ENCODE data around the gene CERS1.

The CERS1 gene

DNA sequence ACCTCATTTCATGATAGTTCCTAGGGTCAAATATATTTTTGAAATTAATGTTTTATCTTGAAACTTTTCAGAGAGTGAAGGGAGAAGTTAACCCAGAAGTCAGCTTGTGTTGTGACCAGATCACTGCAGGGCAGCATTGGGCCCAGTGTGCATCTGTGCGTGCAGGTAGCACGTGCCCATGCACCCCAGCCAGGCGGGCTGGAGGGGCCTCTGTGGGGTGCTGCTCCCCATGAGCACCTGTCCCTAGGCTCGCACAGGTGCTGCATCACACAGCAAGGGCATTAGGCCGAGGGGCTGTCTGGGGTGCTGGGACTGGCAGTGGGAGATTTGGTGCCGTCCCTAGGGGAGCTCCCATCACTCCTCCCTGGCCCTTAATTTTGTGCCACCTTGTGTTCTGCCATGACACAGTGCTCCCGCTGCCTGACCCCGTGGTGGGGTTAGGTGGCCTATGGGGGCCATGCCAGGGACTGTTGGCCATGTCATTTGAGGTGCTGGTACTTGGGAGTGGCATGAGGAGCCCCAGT is 51.1 kb downstream of the CERS1 start:
- Histone ChIP-seq H3K27me3 (replicated peaks; ENCODE audit: control insufficient read depth, insufficient read depth, low read length) (no peaks in the 10 kb centered on the region), H3K36me3 (ENCODE audit: control insufficient read depth, insufficient read depth, low read length) (peaks cover 19% of the 10 kb centered on the region), H3K4me3 (replicated peaks; ENCODE audit: low read depth, low read length) (no peak overlapping the region)
- no peak for DNase-seq (ENCODE audit: extremely low read depth, insufficient read length)
- TF ChIP-seq, protein P1, sequence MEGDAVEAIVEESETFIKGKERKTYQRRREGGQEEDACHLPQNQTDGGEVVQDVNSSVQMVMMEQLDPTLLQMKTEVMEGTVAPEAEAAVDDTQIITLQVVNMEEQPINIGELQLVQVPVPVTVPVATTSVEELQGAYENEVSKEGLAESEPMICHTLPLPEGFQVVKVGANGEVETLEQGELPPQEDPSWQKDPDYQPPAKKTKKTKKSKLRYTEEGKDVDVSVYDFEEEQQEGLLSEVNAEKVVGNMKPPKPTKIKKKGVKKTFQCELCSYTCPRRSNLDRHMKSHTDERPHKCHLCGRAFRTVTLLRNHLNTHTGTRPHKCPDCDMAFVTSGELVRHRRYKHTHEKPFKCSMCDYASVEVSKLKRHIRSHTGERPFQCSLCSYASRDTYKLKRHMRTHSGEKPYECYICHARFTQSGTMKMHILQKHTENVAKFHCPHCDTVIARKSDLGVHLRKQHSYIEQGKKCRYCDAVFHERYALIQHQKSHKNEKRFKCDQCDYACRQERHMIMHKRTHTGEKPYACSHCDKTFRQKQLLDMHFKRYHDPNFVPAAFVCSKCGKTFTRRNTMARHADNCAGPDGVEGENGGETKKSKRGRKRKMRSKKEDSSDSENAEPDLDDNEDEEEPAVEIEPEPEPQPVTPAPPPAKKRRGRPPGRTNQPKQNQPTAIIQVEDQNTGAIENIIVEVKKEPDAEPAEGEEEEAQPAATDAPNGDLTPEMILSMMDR (IDR thresholded peaks at IDR 0.05; ENCODE audit: insufficient read depth, low read length, poor library complexity, severe bottlenecking), result no peak

DNA sequence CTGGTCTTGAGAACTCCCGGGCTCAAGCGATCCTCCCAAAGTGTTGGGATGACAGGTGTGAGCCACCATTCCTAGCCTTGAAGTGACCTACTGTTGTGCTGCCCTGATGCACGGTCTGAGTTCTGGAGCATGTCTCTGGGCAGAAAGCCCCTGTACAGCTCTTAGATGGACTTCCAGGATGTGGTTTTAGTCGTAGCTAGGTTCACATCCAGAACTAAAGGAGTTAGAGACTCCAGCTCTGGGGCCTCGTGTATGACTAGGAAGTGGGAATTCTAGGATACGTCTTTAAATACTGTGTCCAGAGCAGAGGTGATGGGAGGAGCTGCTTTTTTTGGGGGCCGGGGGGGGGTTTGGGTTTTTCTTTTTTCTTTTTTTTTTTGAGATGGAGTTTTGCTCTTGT is 52.0 kb downstream of the CERS1 start:
- TF ChIP-seq, protein P1 (IDR thresholded peaks at IDR 0.05; ENCODE audit: insufficient read depth, low read length, poor library complexity, severe bottlenecking), result no peak
- no peak for DNase-seq (ENCODE audit: extremely low read depth, insufficient read length)
- H3K4me3 ChIP-seq (replicated peaks; ENCODE audit: low read depth, low read length), result no peak overlapping the region
- H3K27me3 ChIP-seq (replicated peaks; ENCODE audit: control insufficient read depth, insufficient read depth, low read length), result no peaks in the 10 kb centered on the region
- H3K36me3 ChIP-seq (ENCODE audit: control insufficient read depth, insufficient read depth, low read length), result peaks cover 22% of the 10 kb centered on the region

DNA sequence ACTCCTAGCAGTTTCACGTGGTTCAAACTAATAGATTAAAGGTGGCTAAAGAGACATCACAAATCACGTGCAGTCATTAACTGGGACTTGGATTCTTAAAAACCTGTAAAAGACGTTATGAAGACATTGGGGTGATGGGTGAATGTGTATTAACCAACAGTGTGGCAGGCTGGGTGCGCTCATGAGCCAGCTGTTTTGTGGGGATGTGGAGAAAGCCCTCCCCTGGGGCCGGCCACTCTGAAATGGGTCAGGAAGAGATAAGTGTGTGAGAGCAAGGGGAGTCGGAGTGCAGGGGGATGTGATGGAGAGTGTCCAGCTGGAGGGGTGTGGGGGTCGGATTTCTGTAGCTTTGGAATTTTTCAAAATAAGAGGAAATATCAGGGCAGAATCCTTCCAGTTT is 53.8 kb downstream of the CERS1 start:
- H3K27me3 ChIP-seq (replicated peaks; ENCODE audit: control insufficient read depth, insufficient read depth, low read length), result no peaks in the 10 kb centered on the region
- no peak for DNase-seq (ENCODE audit: extremely low read depth, insufficient read length)
- peaks cover 18% of the 10 kb centered on the region for H3K36me3 ChIP-seq (ENCODE audit: control insufficient read depth, insufficient read depth, low read length)
- TF ChIP-seq, protein P1 (IDR thresholded peaks at IDR 0.05; ENCODE audit: insufficient read depth, low read length, poor library complexity, severe bottlenecking), result no peak
- H3K4me3 ChIP-seq (replicated peaks; ENCODE audit: low read depth, low read length), result no peak overlapping the region

DNA sequence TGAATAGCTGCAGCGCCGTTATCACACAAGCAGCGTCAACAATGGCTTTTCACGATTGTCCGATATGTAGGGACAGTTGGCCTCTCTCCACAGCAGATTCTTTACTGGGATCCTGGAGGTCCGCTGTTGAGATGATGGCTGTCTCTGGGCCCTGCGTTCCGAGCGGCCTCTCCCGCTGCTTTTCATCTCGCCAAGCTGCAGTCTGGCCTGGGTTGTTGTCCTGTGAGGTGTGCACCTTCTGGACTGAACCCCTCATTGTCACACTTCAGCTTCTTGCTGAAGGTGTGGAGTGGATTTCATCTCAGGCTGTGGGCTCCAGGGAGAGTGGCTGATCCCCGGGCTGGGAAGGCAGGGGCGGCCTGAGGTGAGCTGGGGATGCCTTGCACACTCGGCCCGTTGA is 54.6 kb downstream of the CERS1 start:
- Histone ChIP-seq H3K36me3 (ENCODE audit: control insufficient read depth, insufficient read depth, low read length) (peaks cover 18% of the 10 kb centered on the region), H3K4me3 (replicated peaks; ENCODE audit: low read depth, low read length) (no peak overlapping the region), H3K27me3 (replicated peaks; ENCODE audit: control insufficient read depth, insufficient read depth, low read length) (no peaks in the 10 kb centered on the region)
- DNase-seq (ENCODE audit: extremely low read depth, insufficient read length), result no peak
- TF ChIP-seq, protein P1 (IDR thresholded peaks at IDR 0.05; ENCODE audit: insufficient read depth, low read length, poor library complexity, severe bottlenecking), result no peak

DNA sequence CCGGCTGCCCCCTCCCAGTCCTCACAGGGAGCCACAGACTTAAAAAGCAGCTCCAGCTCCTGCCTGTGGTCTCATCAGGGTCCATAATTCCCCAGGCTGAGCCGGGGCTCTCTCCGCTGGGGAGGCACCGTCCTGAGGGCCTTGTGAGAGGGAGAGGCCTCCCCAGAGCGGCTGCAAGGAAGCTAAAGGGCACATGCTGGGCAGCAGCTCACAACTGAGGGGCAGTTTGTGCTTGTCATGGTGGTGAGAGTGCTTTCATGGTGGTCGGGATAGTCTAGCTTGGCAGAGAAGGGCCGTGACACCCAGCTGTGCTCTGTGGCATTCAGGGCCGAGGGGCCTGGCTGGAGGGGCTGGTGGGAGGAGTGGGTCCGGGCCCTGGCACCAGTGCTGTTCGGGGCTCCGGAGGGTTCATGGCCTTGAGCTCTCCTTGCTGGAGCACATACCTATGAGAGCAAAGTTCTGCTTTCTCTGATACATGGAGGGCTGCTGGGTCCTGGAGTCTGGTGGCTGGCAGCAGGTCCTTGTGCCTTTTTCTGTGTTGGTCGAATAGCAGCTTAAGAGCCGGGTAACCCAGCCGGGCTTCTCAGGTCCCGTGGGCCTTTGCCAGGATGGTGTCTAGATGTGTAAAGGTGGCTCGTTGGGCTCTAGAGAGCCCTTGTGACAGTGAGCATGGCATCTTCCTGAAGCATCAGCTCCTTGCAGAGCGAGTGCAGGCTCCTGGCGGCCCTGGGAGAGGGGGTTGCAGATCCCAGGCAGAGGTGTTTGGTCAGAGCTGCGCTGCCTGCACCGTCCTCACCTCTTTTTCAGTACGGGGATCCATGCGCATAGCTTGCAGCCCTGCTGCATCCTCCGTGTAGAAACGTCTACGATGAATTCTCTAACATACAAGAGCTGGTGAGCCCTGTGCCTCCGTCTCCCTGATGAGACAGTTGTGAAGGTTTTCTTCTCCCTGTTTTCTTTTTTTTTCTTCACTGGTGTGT is 55.4 kb downstream of the CERS1 start:
- Histone ChIP-seq H3K27me3 (replicated peaks; ENCODE audit: control insufficient read depth, insufficient read depth, low read length) (no peaks in the 10 kb centered on the region), H3K4me3 (replicated peaks; ENCODE audit: low read depth, low read length) (no peak overlapping the region), H3K36me3 (ENCODE audit: control insufficient read depth, insufficient read depth, low read length) (peaks cover 10% of the 10 kb centered on the region)
- TF ChIP-seq, protein P1 (IDR thresholded peaks at IDR 0.05; ENCODE audit: insufficient read depth, low read length, poor library complexity, severe bottlenecking), result no peak
- DNase-seq (ENCODE audit: extremely low read depth, insufficient read length), result no peak

All from GM06990 (cell line).